ENCODE measurements around the gene KIFBP.

Gene KIFBP

DNA sequence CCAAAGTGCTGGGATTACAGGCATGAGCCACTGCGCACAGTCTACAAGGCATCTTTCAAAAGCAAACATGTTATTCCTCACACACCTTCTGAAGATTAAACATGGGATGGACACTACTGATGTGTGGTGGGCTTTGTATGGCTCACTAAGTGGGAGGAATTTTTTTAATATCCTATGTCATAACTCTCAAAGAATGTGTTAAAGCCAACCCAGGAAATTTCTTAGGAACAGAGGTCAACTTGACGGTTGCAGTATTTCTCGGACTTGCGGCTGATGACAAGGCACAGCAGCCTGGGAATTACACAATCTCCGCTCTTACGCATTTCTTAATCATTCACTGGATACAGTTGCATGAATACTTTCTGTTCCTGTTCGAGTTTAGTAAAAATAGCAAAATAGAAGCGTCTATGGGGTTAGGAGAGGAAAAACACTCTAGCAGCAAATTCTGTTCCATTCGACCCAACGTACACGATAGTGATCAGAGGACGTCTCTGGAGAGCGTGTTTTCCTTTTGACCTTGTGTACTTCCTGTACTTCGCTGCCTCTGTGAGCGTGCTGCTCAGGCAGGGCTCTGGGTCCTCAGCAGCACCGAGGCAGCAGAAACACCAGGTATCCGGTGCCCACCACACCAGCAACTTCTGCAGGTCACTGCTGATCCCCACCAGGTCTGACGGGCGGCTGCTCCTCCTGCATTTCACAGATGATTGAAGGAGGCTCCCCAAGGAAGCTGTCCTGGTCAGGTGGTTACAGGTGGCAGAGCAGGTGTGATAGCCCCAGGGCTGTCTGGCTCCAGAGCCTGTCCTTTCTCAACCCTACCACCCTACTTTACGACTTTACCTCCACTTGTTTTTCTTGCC lies 72.9 kb downstream of the KIFBP start:
- H3K27ac ChIP-seq, result peak overlapping the region; percentile 55
- TF ChIP-seq ZFX (IDR thresholded peaks at IDR 0.05; ENCODE audit: borderline replicate concordance), result no peak
- TF ChIP-seq, protein P1, sequence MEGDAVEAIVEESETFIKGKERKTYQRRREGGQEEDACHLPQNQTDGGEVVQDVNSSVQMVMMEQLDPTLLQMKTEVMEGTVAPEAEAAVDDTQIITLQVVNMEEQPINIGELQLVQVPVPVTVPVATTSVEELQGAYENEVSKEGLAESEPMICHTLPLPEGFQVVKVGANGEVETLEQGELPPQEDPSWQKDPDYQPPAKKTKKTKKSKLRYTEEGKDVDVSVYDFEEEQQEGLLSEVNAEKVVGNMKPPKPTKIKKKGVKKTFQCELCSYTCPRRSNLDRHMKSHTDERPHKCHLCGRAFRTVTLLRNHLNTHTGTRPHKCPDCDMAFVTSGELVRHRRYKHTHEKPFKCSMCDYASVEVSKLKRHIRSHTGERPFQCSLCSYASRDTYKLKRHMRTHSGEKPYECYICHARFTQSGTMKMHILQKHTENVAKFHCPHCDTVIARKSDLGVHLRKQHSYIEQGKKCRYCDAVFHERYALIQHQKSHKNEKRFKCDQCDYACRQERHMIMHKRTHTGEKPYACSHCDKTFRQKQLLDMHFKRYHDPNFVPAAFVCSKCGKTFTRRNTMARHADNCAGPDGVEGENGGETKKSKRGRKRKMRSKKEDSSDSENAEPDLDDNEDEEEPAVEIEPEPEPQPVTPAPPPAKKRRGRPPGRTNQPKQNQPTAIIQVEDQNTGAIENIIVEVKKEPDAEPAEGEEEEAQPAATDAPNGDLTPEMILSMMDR (IDR thresholded peaks at IDR 0.05), result no peak

DNA sequence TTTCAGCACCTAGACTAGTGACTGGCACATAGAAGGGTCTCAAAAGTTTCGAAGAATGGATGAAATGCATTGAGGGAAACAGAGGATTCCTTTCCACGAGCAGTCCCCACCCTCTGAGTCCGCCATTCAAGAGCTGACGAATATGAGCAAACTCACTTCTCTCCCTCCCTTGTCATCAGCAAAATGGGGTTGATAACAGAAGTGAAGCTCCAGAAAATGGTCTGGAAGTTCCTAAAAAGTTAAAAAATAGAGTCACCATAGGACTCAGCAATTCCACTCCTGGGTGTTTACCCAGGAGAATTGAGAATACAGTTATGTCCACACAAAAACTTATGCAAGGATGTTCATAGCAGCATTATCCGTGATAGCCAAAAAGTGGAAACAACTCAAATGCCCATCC lies 74.3 kb downstream of the KIFBP start:
- H3K27ac ChIP-seq, result no peak overlapping the region
- no peak for TF ChIP-seq ZFX (IDR thresholded peaks at IDR 0.05; ENCODE audit: borderline replicate concordance)
- TF ChIP-seq, protein P1 (IDR thresholded peaks at IDR 0.05), result no peak

DNA sequence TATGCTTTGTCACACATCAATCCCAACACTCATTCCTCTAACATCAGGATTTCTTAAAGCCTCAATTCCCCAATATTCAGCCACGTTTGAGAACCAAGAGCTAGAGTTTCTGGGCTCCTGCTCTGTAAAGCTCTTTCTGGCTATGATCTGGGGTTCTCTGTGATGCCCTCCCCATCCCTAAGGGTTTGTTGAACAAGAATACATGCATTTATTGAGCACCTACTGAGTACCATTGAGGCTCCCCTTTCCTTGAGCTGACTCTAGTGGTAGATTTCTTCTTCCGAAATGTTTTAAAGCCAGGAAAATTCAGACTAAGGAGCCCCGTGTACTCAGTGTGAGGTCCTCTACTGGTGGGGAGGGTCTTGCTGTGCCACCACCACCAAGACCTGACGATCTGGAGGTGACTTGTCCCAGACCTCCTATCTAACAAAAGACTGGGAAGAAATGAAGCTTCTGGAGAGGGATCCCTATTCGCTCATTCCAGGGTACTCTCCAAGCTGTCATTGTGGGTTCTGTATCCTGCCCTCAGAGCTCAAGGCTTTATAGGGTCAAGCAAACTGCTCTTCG lies 76.2 kb downstream of the KIFBP start:
- no peak for TF ChIP-seq ZFX (IDR thresholded peaks at IDR 0.05; ENCODE audit: borderline replicate concordance)
- TF ChIP-seq, protein P1 (IDR thresholded peaks at IDR 0.05), result no peak
- no peak overlapping the region for H3K27ac ChIP-seq

DNA sequence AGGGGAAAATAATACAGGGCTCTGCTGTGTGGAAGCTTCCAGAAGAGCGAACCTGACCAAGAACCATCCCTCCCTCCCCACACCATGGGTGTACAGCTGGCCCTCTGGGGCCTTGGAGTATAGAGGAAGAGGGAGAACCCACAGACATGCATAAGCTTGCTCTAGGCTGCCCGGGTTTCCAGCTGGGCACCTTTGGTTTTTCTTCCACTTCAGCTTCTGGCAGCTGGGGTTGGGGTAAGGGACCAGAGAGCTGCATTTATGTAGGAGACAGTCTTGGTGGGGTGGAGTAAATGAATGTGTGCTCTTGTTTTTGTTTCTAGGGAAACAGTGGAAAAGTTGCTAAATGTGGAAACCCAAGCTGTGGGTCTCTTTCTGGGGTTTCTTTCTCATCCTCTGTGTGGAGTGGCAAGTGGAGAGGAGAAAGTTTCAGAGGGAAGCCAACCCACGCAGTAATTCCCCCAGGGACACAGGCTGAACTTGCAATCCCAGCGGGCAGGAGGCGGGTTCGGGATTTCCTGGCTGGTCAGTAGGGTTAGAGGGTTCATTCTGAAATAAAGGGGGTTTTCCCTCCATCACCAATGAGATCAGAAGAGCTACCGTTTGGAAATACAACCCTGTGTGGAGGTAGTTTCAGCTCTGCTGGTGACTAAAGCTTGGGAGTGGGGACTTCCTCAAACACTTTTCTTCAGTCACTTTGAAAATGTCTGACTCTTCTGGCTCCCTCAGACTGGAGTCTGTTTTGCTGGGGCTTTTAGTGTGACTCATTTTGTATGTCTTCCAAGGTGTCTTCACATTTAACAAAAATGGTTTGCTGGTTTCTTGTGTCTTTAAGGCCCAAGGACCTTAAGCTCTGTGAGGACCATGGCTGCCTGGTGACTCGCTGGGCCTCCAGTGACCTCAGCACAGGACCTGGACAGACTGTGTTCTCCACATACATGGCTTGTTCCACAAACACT lies 77.1 kb downstream of the KIFBP start:
- no peak for TF ChIP-seq ZFX (IDR thresholded peaks at IDR 0.05; ENCODE audit: borderline replicate concordance)
- TF ChIP-seq, protein P1 (IDR thresholded peaks at IDR 0.05), result no peak
- H3K27ac ChIP-seq, result no peak overlapping the region

Data from 22Rv1 (cell line).